ENCODE results near the gene MRPL36.

- no peak for TF ChIP-seq EZH2 (IDR thresholded peaks at IDR 0.05)
- TF ChIP-seq POLR2AphosphoS5 (IDR thresholded peaks at IDR 0.05; ENCODE audit: borderline replicate concordance, low read depth, low read length), result no peak
- TF ChIP-seq FOXP2 (optimal IDR thresholded peaks at IDR 0.05; ENCODE audit: control extremely low read depth, extremely low read length, insufficient read depth), result no peak
Observed at GRCh38 chr5:1784197-1785050, 15.2 kb downstream of the MRPL36 start.

Data from SK-N-MC (cell line).